Esophagus squamous epithelium (tissue), 5 donors: ENCODE data around the gene ADAMTSL1. TPM values are rescaled to one million over a fixed set of nuclear protein-coding genes. Genes with fewer than 3 reads are reported as not detected.

Experiments
- DNase-seq: peaks from one replicate; lab custom pipeline; 2025; lab: John Stamatoyannopoulos, UW
- H3K27ac ChIP-seq, 4 donors: fragments of 200-600 bp; sonication (generic); one replicate each; pipeline ENCODE4 v1.5.1; 2016 to 2019; ENCODE audit warnings: mild to moderate bottlenecking in 1 of 4
- H3K27me3 ChIP-seq, 4 donors: fragments of 200-600 bp; sonication (generic); 1 replicate in 3 of 4; 2 replicates in 1 of 4; pipeline versions ENCODE4 v1.5.1 to v1.6.0; 2017 to 2021; ENCODE audit warnings: antibody characterized with exemption in 1 of 4
- H3K36me3 ChIP-seq, 3 donors: fragments of 200-600 bp; sonication (generic); one replicate each; pipeline ENCODE4 v1.5.1; 2016 to 2019
- H3K4me1 ChIP-seq, 3 donors: fragments of 200-600 bp; sonication (generic); one replicate each; pipeline ENCODE4 v1.5.1; 2017 to 2019
- H3K4me3 ChIP-seq, 4 donors: fragments of 200-600 bp; sonication (generic); 1 replicate in 3 of 4; 2 replicates in 1 of 4; pipeline ENCODE4 v1.5.1; 2016 to 2019; ENCODE audit warnings: mild to moderate bottlenecking in 2 of 4, moderate library complexity in 1 of 4
- H3K9me3 ChIP-seq, 3 donors: fragments of 200-600 bp; sonication (generic); one replicate each; pipeline ENCODE4 v1.5.1; 2016 to 2019
- CTCF ChIP-seq, 6 experiments: fragments of 450-650 bp in 4 of 6; fragments of 200-600 bp in 2 of 6; sonication (generic) in 2 of 6; IDR thresholded peaks; one replicate each; pipeline ENCODE4 v1.5.1; 2016 to 2019; ENCODE audit warnings: antibody characterized with exemption in 6 of 6, mild to moderate bottlenecking in 4 of 6, moderate library complexity in 4 of 6
- POLR2A ChIP-seq, 4 donors: fragments of 450-650 bp; IDR thresholded peaks; one replicate each; pipeline ENCODE4 v1.6.1; 2017; ENCODE audit warnings: antibody characterized with exemption in 4 of 4, mild to moderate bottlenecking in 4 of 4, moderate library complexity in 3 of 4
- WGBS, 2 donors: methylation state at CpG; one replicate each; pipeline ENCODE4 v1.1.5; 2018; 5-methylcytosine and 5-hydroxymethylcytosine counted together
- intact Hi-C: fragments of 100-400 bp; cut with DNase I; formaldehyde crosslinking; loops from one replicate; pipeline ENCODE4 v1.15.0; 2022
- total RNA-seq, 4 donors: library from RNA; depleted of rRNA; stranded (reverse); fragments of >200 nt; gene quantifications; one replicate each; pipeline ENCODE4 v1.1.0, GENCODE V29; 2016
- donor health status: DM: yes; HTN: yes; CAD: no.

Gene ADAMTSL1
- total RNA-seq, 4 donors from 2014 or later: 0.80 to 23.7 (median 2.3) TPM

- H3K9me3 ChIP-seq: no peaks in the 10 kb centered on the region
- no peak for TF ChIP-seq POLR2A (IDR thresholded peaks at IDR 0.05)
- no peak for TF ChIP-seq CTCF (IDR thresholded peaks at IDR 0.05)
- no peaks in the 10 kb centered on the region for H3K27me3 ChIP-seq
- WGBS, 2 donors: 33 to 67% methylated on average over 1 of the region's 1 CpG
- DNase-seq: no peak
- intact Hi-C loops: no loop called here
- H3K4me3 ChIP-seq: no peak overlapping the region
- peak overlapping the region in 2 of 4 donors; percentile 41 to 70 for H3K27ac ChIP-seq
- no peaks in the 10 kb centered on the region for H3K36me3 ChIP-seq
- peaks cover 0 to 27% (median 6%) of the 10 kb centered on the region in 3 donors for H3K4me1 ChIP-seq
Observed at GRCh38 chr9:18748251-18748701, 274.3 kb downstream of the ADAMTSL1 start.

- H3K36me3 ChIP-seq: no peaks in the 10 kb centered on the region
- no peak overlapping the region for H3K4me3 ChIP-seq
- no peak overlapping the region for H3K27ac ChIP-seq
- intact Hi-C loops: no loop called here
- 88% methylated on average over 1 of the region's 1 CpG; no CpG with 5 or more reads in 1 of the 2 donors for WGBS, 2 donors
- no peak for TF ChIP-seq POLR2A (IDR thresholded peaks at IDR 0.05)
- no peak for TF ChIP-seq CTCF (IDR thresholded peaks at IDR 0.05)
- H3K4me1 ChIP-seq: peaks cover 0 to 22% (median 6%) of the 10 kb centered on the region in 3 donors
- DNase-seq: no peak
- H3K9me3 ChIP-seq: no peaks in the 10 kb centered on the region
- H3K27me3 ChIP-seq: no peaks in the 10 kb centered on the region
Observed at GRCh38 chr9:18749711-18750110, 275.8 kb downstream of the ADAMTSL1 start.

DNA sequence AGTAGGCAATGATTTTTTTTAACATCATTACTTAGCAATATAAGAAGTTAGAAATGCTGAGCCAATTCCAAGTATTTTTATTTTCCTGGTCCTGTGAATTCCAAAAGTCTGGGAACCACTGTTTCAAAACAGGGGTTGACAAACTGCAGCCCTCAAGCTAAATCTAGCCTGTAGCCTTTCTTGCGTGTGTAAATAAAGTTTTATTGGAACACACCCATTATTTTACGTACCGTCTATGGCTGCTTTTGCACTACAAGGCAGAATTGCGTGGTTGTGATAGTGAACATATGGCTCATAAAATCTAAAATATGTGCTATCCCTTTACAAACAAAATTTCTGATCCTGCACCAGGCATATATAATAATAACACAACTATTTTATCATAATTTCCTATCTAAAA, 280.0 kb downstream of the ADAMTSL1 start:
- no peaks in the 10 kb centered on the region for H3K36me3 ChIP-seq
- H3K4me3 ChIP-seq: no peak overlapping the region
- no peak overlapping the region for H3K27ac ChIP-seq
- TF ChIP-seq CTCF (IDR thresholded peaks at IDR 0.05) (no peak), POLR2A (IDR thresholded peaks at IDR 0.05) (no peak)
- no peaks in the 10 kb centered on the region for H3K27me3 ChIP-seq
- H3K9me3 ChIP-seq: no peaks in the 10 kb centered on the region
- DNase-seq: no peak
- WGBS, 2 donors: 91 to 96% methylated on average over 4 of the region's 4 CpGs
- peaks cover 0 to 4% (median 3%) of the 10 kb centered on the region in 3 donors for H3K4me1 ChIP-seq
- intact Hi-C loops: no loop called here

GRCh38 chr9:18754537-18754936, 280.6 kb downstream of the ADAMTSL1 start:
- H3K4me1 ChIP-seq: peaks cover 0 to 4% (median 3%) of the 10 kb centered on the region in 3 donors
- WGBS, 2 donors: 86 to 87% methylated on average over 4 of the region's 4 CpGs
- no peaks in the 10 kb centered on the region for H3K9me3 ChIP-seq
- no peaks in the 10 kb centered on the region for H3K36me3 ChIP-seq
- TF ChIP-seq POLR2A (IDR thresholded peaks at IDR 0.05): no peak
- no peak for TF ChIP-seq CTCF (IDR thresholded peaks at IDR 0.05)
- no peak overlapping the region for H3K4me3 ChIP-seq
- H3K27ac ChIP-seq: no peak overlapping the region
- intact Hi-C loops: no loop called here
- no peak for DNase-seq
- H3K27me3 ChIP-seq: no peaks in the 10 kb centered on the region

- 76 to 79% methylated on average over 2 of the region's 2 CpGs for WGBS, 2 donors
- intact Hi-C loops: no loop called here
Observed at GRCh38 chr9:18755263-18755662, 281.3 kb downstream of the ADAMTSL1 start.

More at GRCh38 chr9:18755263-18755662, 281.3 kb downstream of the ADAMTSL1 start:
- no peak for DNase-seq
- peaks cover 0 to 4% (median 3%) of the 10 kb centered on the region in 3 donors for H3K4me1 ChIP-seq
- no peak for TF ChIP-seq POLR2A (IDR thresholded peaks at IDR 0.05)
- no peak for TF ChIP-seq CTCF (IDR thresholded peaks at IDR 0.05)
- H3K36me3 ChIP-seq: no peaks in the 10 kb centered on the region
- H3K27ac ChIP-seq: no peak overlapping the region
- H3K9me3 ChIP-seq: no peaks in the 10 kb centered on the region
- no peaks in the 10 kb centered on the region for H3K27me3 ChIP-seq
- no peak overlapping the region for H3K4me3 ChIP-seq
